Esophagus squamous epithelium (tissue), 5 donors: Measurements from ENCODE around the gene ELF4. TPM values are rescaled to one million over a fixed set of nuclear protein-coding genes. Genes with fewer than 3 reads are reported as not detected.

Experiments used
- DNase-seq: peaks from one replicate; lab custom pipeline; 2025; lab: John Stamatoyannopoulos, UW
- H3K27ac ChIP-seq, 4 donors: fragments of 200-600 bp; sonication (generic); one replicate each; pipeline ENCODE4 v1.5.1; 2016 to 2019; ENCODE audit warnings: mild to moderate bottlenecking in 1 of 4
- H3K27me3 ChIP-seq, 4 donors: fragments of 200-600 bp; sonication (generic); 1 replicate in 3 of 4; 2 replicates in 1 of 4; pipeline versions ENCODE4 v1.5.1 to v1.6.0; 2017 to 2021; ENCODE audit warnings: antibody characterized with exemption in 1 of 4
- H3K36me3 ChIP-seq, 3 donors: fragments of 200-600 bp; sonication (generic); one replicate each; pipeline ENCODE4 v1.5.1; 2016 to 2019
- H3K4me1 ChIP-seq, 3 donors: fragments of 200-600 bp; sonication (generic); one replicate each; pipeline ENCODE4 v1.5.1; 2017 to 2019
- H3K4me3 ChIP-seq, 4 donors: fragments of 200-600 bp; sonication (generic); 1 replicate in 3 of 4; 2 replicates in 1 of 4; pipeline ENCODE4 v1.5.1; 2016 to 2019; ENCODE audit warnings: mild to moderate bottlenecking in 2 of 4, moderate library complexity in 1 of 4
- H3K9me3 ChIP-seq, 3 donors: fragments of 200-600 bp; sonication (generic); one replicate each; pipeline ENCODE4 v1.5.1; 2016 to 2019
- CTCF ChIP-seq, 6 experiments: fragments of 450-650 bp in 4 of 6; fragments of 200-600 bp in 2 of 6; sonication (generic) in 2 of 6; IDR thresholded peaks; one replicate each; pipeline ENCODE4 v1.5.1; 2016 to 2019; ENCODE audit warnings: antibody characterized with exemption in 6 of 6, mild to moderate bottlenecking in 4 of 6, moderate library complexity in 4 of 6
- POLR2A ChIP-seq, 4 donors: fragments of 450-650 bp; IDR thresholded peaks; one replicate each; pipeline ENCODE4 v1.6.1; 2017; ENCODE audit warnings: antibody characterized with exemption in 4 of 4, mild to moderate bottlenecking in 4 of 4, moderate library complexity in 3 of 4
- WGBS, 2 donors: methylation state at CpG; one replicate each; pipeline ENCODE4 v1.1.5; 2018; 5-methylcytosine and 5-hydroxymethylcytosine counted together
- intact Hi-C: fragments of 100-400 bp; cut with DNase I; formaldehyde crosslinking; loops from one replicate; pipeline ENCODE4 v1.15.0; 2022
- total RNA-seq, 4 donors: library from RNA; depleted of rRNA; stranded (reverse); fragments of >200 nt; gene quantifications; one replicate each; pipeline ENCODE4 v1.1.0, GENCODE V29; 2016
- donor health status: DM: yes; HTN: yes; CAD: no.

The ELF4 gene
- total RNA-seq, 4 donors from 2014 or later: 9.2 to 14.1 (median 12.5) TPM

GRCh38 chrX:130084631-130085237, 25.6 kb downstream of the ELF4 start:
- Histone ChIP-seq H3K9me3 (no peaks in the 10 kb centered on the region), H3K27ac (peak overlapping the region in 3 of 4 donors; percentile 28 to 77 (median 63)), H3K4me3 (peak overlapping the region in 1 of 4 donors; percentile 16), H3K27me3 (no peaks in the 10 kb centered on the region), H3K4me1 (peaks cover 4 to 74% (median 5%) of the 10 kb centered on the region in 3 donors), H3K36me3 (no peaks in the 10 kb centered on the region)
- no peak for DNase-seq
- 46% methylated on average over 6 of the region's 9 CpGs; no CpG with 5 or more reads in 1 of the 2 donors for WGBS, 2 donors
- TF ChIP-seq POLR2A (IDR thresholded peaks at IDR 0.05) (no peak), CTCF (IDR thresholded peaks at IDR 0.05) (no peak)
- intact Hi-C loops: loop anchor here (5.0 kb wide), 1 partner anchor 108 kb away; no protein-coding TSS in a partner anchor

GRCh38 chrX:130083656-130084382, 26.5 kb downstream of the ELF4 start:
- H3K27ac ChIP-seq: peak overlapping the region in 3 of 4 donors; percentile 28 to 77 (median 69)
- WGBS, 2 donors: 75 to 77% methylated on average over 10 to 14 of the region's 15 CpGs
- H3K4me1 ChIP-seq: peaks cover 4 to 74% (median 5%) of the 10 kb centered on the region in 3 donors

GRCh38 chrX:130083107-130083490, 27.2 kb downstream of the ELF4 start:
- no peak overlapping the region for H3K4me3 ChIP-seq
- H3K9me3 ChIP-seq: no peaks in the 10 kb centered on the region
- WGBS, 2 donors: 33 to 34% methylated on average over 1 to 4 of the region's 7 CpGs

More at GRCh38 chrX:130083656-130084382, 26.5 kb downstream of the ELF4 start:
- Histone ChIP-seq H3K27me3 (no peaks in the 10 kb centered on the region), H3K36me3 (no peaks in the 10 kb centered on the region), H3K4me3 (no peak overlapping the region), H3K9me3 (no peaks in the 10 kb centered on the region)
- intact Hi-C loops: loop anchor here (5.0 kb wide), 1 partner anchor 108 kb away; no protein-coding TSS in a partner anchor
- TF ChIP-seq CTCF (IDR thresholded peaks at IDR 0.05): no peak
- no peak for TF ChIP-seq POLR2A (IDR thresholded peaks at IDR 0.05)
- DNase-seq: no peak

GRCh38 chrX:130082244-130083106, 27.8 kb downstream of the ELF4 start:
- H3K4me1 ChIP-seq: peaks cover 4 to 71% (median 5%) of the 10 kb centered on the region in 3 donors
- H3K36me3 ChIP-seq: no peaks in the 10 kb centered on the region
- H3K9me3 ChIP-seq: no peaks in the 10 kb centered on the region
- DNase-seq: no peak
- no peaks in the 10 kb centered on the region for H3K27me3 ChIP-seq
- 30 to 50% methylated on average over 3 to 15 of the region's 28 CpGs for WGBS, 2 donors
- H3K27ac ChIP-seq: peak overlapping the region in 3 of 4 donors; percentile 50 to 77 (median 69)
- peak in 1 of 6 experiments; percentile 24 for TF ChIP-seq CTCF (IDR thresholded peaks at IDR 0.05)
- TF ChIP-seq POLR2A (IDR thresholded peaks at IDR 0.05): no peak
- H3K4me3 ChIP-seq: peak overlapping the region in 2 of 4 donors; percentile 23 to 31
- intact Hi-C loops: loop anchor here (5.0 kb wide), 1 partner anchor 110 kb away; no protein-coding TSS in a partner anchor

More at GRCh38 chrX:130083107-130083490, 27.2 kb downstream of the ELF4 start:
- intact Hi-C loops: loop anchor here (5.0 kb wide), 1 partner anchor 109 kb away; no protein-coding TSS in a partner anchor
- peaks cover 4 to 74% (median 5%) of the 10 kb centered on the region in 3 donors for H3K4me1 ChIP-seq
- H3K27ac ChIP-seq: peak overlapping the region in 2 of 4 donors; percentile 69 to 77
- DNase-seq: no peak
- TF ChIP-seq POLR2A (IDR thresholded peaks at IDR 0.05) (no peak), CTCF (IDR thresholded peaks at IDR 0.05) (no peak)
- no peaks in the 10 kb centered on the region for H3K27me3 ChIP-seq
- no peaks in the 10 kb centered on the region for H3K36me3 ChIP-seq
